Cardiac septum (tissue), 1 donor: ENCODE measurements around the gene TSC22D3. TPM values are rescaled to one million over a fixed set of nuclear protein-coding genes. Genes with fewer than 3 reads are reported as not detected.

Experiments
- DNase-seq: peaks from one replicate; pipeline ENCODE4 v3.0.0-alpha.2; 2020; ENCODE audit warnings: low spot score
- intact Hi-C: fragments of 100-400 bp; cut with DNase I; formaldehyde crosslinking; loops from one replicate; pipeline ENCODE4 v1.14.0; 2022
- total RNA-seq: library from RNA; stranded (reverse); fragmentation: NEBNext Ultra II Directional; extraction: Animal tissue kit (Norgen Biotek cat#: 25700); gene quantifications from one replicate; pipeline ENCODE4 v1.2.1, GENCODE V29; 2021
- donor health status: DM: no; HTN: no; CAD: no.

Gene TSC22D3
- total RNA-seq, 1 donor from 2014 or later = 33.0 TPM

DNA sequence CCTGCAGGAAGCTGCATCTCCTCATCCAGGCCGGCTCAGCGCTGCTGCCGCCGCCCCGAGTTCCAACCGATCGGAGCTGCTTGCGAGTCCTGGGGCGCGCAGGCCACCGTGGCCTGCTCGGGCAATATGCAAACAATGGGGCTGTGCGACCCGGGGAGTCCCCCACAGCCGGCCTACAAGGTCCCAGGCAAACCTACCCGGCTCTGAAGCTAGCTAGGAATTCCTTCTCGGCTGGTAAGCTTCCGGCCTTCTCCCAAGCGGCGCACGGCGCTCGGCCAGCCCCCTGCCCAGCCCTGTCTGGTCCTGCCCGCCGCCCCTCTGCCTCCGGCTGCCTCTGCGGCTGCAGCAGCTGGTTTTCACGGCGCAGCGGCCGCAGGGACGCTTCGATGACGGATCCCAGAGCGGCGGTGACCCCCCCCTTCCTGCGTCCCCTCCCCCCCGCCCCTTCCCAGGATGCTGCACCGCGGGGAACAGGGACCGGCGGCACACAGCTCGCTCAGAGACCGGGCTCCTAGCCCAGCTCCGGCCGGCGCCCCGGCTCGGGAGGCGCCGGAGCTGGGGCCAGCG, 59.4 kb downstream of the TSC22D3 start:
- intact Hi-C loops = loop anchor here (2.0 kb wide), 1 partner anchor 59 kb away; the partner anchor contains the start of gene TSC22D3
- peak; percentile 74 for DNase-seq

DNA sequence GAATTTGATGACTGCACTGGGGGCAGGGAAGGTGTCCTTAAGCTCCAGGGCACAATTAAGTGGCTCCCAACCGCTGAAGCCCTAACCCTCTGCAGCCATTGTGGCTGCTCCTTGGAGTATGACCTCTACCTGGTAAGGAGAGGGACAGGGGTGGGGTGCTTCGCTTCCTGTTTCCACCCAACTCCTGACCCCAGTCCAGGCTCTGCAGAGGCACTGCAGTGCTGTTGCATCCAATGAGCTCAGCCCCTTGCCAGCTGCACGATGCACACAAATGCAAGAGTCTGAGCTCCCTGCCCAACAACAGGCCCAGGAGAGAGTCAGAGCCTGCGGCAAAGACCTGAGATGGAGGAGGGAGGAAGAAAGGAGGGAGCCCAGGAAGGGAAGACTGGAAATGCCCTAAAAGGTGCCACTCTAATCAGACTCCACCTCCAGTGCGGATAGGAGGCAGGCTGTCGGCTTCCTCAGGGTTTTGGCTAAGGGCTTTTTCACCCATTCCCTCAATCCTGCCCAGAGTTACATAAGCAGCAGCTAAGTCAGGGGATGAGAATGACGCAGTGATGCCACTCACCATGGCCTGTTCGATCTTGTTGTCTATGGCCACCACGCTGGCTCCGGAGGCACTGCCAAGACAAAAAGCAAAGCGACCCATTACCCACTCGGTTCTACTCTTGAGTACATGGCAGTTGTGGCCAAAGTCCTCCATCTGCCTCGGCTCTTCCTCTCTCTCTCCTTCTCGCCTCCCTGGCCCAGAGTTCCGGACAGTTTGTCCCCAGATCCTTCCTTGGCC, 60.1 kb downstream of the TSC22D3 start:
- intact Hi-C loops = loop anchor here (2.0 kb wide), 2 partner anchors 39 to 59 kb away; partner anchors contain the start of gene TSC22D3
- peak; percentile 72 for DNase-seq

DNA sequence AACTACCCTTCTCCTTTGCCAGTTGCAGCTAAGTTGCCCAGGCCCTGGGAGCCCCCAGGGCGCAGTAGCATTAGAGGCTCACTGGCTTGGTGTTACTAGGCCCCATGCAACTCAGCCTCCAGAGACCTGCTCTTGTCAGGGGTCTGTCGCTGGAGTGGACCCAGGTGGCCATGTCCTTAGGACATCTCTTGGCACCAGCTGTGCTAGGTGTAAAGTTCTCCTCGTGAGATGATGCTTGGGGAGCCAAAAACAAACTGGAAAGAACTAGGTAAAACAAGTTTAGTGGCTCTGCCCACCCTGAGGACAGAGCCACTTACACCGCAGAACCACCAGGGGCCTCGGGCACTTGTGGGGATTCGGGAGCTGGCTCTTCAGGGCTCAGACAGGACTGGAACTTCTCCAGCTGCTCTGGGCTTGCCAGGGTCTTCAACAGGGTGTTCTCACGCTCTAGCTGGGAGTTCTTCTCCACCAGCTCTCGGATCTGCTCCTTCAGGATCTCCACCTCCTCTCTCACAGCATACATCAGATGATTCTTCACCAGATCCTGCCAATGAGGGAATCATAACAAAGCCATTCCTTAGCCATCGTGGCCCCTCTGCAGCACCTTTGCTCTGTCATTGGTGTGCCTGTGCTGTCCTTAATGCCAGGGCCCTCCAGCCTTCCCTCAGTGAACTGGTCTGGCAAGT, 61.2 kb downstream of the TSC22D3 start:
- DNase-seq = peak; percentile 67

DNA sequence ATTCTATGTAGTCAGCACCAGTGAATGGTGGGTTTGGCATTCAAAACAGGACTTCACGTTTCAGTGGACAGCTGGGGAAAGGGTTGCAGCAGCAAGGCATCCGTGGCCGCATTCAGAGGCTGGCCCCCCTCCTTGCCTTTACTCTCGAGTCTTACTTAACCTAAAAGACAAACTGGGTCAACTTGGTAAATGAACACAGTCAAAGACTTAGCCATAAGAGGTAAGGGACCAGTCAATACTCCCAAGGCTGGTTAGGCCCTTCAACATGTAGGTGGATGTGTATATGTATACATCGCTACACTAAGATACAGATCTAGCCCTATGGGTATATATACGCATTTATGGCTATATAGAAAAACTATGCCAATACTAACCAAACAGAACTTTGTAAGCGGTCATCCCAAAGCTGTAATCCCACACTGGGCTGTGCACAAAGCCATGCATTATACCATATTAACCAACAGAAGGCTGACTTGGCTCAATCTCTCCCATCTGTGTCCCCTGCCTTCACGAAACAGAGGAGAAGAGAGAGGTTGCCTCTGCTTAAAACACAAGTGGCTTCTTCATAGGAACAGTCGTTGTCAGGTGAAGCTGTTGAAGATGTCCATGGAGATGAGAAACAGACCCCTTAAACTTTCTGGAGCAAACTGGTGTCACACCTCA, 61.9 kb downstream of the TSC22D3 start:
- intact Hi-C loops = loop anchor here (2.0 kb wide), 1 partner anchor 37 kb away; no protein-coding TSS in a partner anchor
- DNase-seq = peak; percentile 22

More for the DNA sequence above, 61.2 kb downstream of the TSC22D3 start:
- intact Hi-C loops = loop anchor here (2.0 kb wide), 1 partner anchor 38 kb away; no protein-coding TSS in a partner anchor

DNA sequence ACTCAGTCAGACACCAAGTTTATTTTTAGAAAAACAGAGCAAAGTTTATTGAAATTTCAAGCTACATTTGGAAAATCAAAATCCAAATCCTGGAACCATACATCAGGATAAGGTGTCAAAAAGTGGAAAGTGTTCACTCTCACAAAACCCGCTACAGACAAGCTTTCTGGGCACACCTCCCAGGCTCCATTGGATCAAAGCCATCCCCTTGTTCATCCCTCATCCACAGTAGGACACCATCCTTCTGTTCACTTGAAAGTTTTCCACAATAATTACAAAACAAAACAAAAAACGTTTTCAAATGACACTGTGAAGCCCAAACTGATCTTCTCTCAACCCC, 62.4 kb downstream of the TSC22D3 start:
- intact Hi-C loops = no loop called here
- no peak for DNase-seq

DNA sequence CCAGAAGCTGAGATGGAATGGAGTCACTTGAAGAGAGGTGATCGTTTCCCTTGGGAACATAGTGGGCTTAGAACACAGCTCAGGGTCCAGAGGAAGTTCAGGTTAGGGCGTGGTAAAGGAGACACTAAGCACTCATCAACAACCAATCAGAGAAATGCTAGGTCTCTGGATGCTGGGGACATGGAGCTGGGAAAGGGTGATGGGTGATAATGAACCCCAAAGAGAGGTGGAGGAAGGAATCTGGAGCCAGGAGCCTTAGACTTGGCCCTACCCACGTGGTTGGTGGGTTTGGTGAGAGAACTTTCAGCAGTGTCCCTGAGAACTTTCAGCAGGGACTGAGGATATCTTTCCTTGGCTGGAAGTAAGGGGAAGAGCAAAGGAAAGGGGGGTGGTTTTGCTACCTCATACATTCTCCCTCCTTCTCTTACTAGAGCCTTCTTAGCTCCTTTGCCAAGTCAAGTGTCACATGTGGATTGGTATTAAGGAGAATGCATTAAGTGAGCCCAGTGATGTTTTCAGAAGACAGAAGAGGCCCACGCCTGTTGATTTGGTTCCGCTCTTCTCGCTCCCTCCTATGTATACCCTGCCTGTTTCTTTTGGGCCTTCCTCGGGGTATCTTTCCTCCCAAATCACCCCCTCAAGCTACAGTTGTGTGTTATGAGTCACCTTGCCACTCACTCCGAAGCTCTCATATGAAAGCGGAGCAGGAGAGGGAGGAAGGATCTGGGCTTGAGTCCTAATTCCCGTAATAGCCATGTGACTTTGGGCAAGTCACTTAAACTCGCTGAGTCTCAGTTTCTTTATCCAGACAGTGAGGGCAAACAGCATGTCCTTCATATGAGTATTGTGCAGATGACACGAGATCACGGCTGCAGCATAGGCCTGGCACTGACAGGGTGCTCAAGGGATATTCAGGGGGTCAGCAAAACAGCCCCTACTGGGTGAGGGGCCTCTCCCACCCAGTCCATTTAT, 63.1 kb downstream of the TSC22D3 start:
- DNase-seq = peak; percentile 47
- intact Hi-C loops = no loop called here

DNA sequence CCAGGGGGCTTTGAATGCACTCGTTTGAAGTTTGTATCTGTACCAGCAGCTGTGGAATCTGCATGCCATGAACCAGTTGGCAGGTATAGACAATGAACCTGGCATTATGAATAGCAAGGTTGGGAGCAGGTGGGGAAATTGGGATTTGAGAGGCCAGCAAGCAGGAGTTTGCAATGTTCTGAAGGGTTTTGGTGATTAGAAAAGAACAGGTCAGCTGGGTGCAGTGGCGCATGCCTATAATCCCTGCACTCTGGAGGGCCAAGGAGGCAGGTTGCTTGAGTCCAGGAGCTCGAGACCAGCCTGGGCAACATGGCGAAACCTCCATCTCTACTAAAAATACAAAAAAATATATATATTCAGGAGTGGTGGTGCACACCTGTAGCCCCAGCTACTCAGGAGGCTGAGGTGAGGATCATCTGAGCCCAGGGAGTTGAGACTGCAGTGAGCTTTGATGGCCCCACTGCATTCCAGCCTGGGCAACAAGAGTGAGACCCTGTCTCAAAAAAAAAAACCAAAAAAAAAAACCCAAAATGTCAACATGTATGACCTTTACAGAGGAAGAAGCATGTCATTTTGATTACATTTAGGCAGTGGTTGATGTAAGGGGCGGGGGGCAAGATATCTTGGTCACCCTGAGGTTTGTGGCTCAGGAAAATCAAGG, 63.9 kb downstream of the TSC22D3 start:
- peak; percentile 19 for DNase-seq
- intact Hi-C loops = no loop called here

- intact Hi-C loops = no loop called here
- peak; percentile 59 for DNase-seq
Observed at GRCh38 chrX:107710617-107711391, 64.8 kb downstream of the TSC22D3 start.

- intact Hi-C loops = no loop called here
- no peak for DNase-seq
Observed at GRCh38 chrX:107709266-107709806, 66.3 kb downstream of the TSC22D3 start.

GRCh38 chrX:107708762-107709161, 66.8 kb downstream of the TSC22D3 start:
- DNase-seq = peak; percentile 49
- intact Hi-C loops = no loop called here

GRCh38 chrX:107707866-107708265, 67.7 kb downstream of the TSC22D3 start:
- no peak for DNase-seq
- intact Hi-C loops = no loop called here

GRCh38 chrX:107706309-107706708, 69.3 kb downstream of the TSC22D3 start:
- DNase-seq = peak; percentile 36
- intact Hi-C loops = no loop called here

- intact Hi-C loops = no loop called here
- DNase-seq = peak; percentile 29
Observed at GRCh38 chrX:107704587-107704986, 71.0 kb downstream of the TSC22D3 start.

DNA sequence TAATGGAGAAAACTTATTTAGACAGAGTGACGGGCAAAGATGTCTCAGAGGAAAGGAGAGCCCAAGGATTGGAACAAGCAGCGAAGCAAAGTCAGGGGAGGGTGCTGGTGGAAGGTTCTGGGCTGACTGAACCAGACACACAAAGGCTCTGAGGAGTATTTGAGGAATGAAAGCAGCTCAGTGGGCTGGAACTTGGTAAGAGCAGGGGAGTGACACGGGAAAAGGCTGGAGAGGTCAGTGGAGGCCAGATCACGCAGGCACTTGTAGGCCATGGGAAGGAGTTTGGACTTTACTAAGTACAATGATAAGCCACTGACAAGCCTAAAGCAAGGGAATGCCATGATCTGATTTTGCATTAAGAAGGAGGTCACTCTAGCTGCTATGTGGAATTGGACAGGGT, 71.4 kb downstream of the TSC22D3 start:
- intact Hi-C loops = no loop called here
- DNase-seq = no peak

- intact Hi-C loops = no loop called here
- peak; percentile 26 for DNase-seq
Observed at GRCh38 chrX:107701493-107702121, 74.0 kb downstream of the TSC22D3 start.

GRCh38 chrX:107700790-107701189, 74.8 kb downstream of the TSC22D3 start:
- DNase-seq = no peak
- intact Hi-C loops = no loop called here

DNA sequence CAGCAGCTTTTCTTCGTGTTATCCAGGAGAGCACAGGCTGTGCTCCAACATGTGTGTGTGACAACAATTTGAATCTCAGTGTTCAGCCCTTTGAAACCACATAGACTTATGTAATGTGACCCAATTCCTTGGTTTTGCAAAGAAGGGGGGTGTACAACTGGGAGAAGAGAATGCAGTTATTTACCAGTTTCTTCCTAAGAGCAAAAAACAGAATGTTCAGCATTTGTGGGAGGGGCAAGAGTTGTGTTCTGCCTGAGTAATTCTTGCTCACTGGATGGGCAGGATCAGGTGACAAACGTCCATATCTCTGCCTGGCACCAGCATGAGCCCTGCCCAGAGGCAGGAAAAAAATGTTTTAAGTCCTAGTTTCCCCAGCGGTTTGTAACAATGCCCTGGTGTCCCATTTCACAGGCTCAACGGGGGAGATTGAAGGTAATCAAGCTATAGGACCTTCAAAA, 75.2 kb downstream of the TSC22D3 start:
- peak; percentile 38 for DNase-seq
- intact Hi-C loops = no loop called here
